IPS DF 6.9 (cell line): ENCODE data around the gene FHL2.
"Not testable (repeated sequence)": the region's sequence is repeated elsewhere in the genome, so short reads cannot be mapped to it uniquely, and the experiment has no call there.

Source experiments
- DNase-seq: peaks from one replicate; pipeline ENCODE4 v3.0.0-alpha.2; 2013; ENCODE audit warnings: low read depth, low spot score
- H3K27ac ChIP-seq: one replicate; pipeline ENCODE4 v1.5.1; 2013; ENCODE audit warnings: low read length, control low read depth
- H3K27me3 ChIP-seq: 2 replicates; pipeline ENCODE4 v1.6.1; 2013; ENCODE audit warnings: mild to moderate bottlenecking, low read length; ENCODE audit not compliant: control insufficient read depth, insufficient read depth
- H3K36me3 ChIP-seq: 2 replicates; pipeline ENCODE4 v1.6.1; 2013; ENCODE audit warnings: low read length; ENCODE audit not compliant: control insufficient read depth, insufficient read depth
- H3K4me1 ChIP-seq: 2 replicates; pipeline ENCODE4 v1.6.1; 2013; ENCODE audit warnings: low read length; ENCODE audit not compliant: control insufficient read depth, insufficient read depth
- H3K4me3 ChIP-seq: 2 replicates; pipeline ENCODE4 v1.5.1; 2013; ENCODE audit warnings: mild to moderate bottlenecking, low read length
- H3K9me3 ChIP-seq: 2 replicates; pipeline ENCODE4 v1.6.1; 2013; ENCODE audit warnings: low read length, inconsistent platforms; ENCODE audit not compliant: control insufficient read depth, insufficient read depth
- WGBS: extraction: QIAGEN DNeasy Blood & Tissue Kit; methylation state at CpG from one replicate; pipeline ENCODE4 v1.1.7; 2013; ENCODE audit warnings: mixed read lengths, missing lambda C conversion rate; ENCODE audit not compliant: insufficient read length, insufficient coverage; 5-methylcytosine and 5-hydroxymethylcytosine counted together

FHL2 gene

GRCh38 chr2:105424836-105425235, 26.0 kb upstream of the FHL2 start:
- WGBS, result no CpG with 5 or more reads among the region's 3 CpGs
- H3K27ac ChIP-seq, result not testable (repeated sequence)

DNA sequence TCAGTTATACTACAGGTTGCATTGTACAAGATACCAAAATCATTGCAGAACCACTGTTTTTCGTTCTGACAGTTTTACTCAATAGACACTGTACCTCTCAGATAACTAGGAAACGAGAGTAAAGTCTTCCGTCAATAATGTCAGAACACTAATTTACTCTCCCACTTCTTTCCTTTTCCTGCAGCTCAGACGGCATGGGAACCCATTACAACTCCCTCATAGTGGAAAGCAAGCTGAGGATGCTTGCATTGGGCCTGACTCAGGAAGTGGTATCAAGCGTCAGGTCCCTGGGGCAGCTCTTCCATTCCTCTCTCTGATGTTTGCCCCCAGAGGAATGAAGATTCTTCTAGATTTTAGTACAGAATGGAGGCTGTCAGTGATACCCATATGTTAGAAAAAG, 23.9 kb upstream of the FHL2 start:
- Histone ChIP-seq H3K4me1 (0 out of 2 replicates have a peak, but pooled peaks cover 2% of the 10 kb centered on the region), H3K36me3 (no peaks in the 10 kb centered on the region), H3K27me3 (no peaks in the 10 kb centered on the region), H3K27ac (no peak overlapping the region), H3K4me3 (no peak overlapping the region), H3K9me3 (no peaks in the 10 kb centered on the region)
- DNase-seq, result no peak
- no CpG with 5 or more reads among the region's 5 CpGs for WGBS

More at GRCh38 chr2:105424836-105425235, 26.0 kb upstream of the FHL2 start:
- H3K4me1 ChIP-seq, DNase-seq, H3K9me3 ChIP-seq, H3K36me3 ChIP-seq, H3K4me3 ChIP-seq, H3K27me3 ChIP-seq: not testable (repeated sequence)

GRCh38 chr2:105421053-105421452, 22.2 kb upstream of the FHL2 start:
- H3K27me3 ChIP-seq, result no peaks in the 10 kb centered on the region
- no peaks in the 10 kb centered on the region for H3K9me3 ChIP-seq
- WGBS, result no CpG with 5 or more reads among the region's 2 CpGs
- H3K4me3 ChIP-seq, result no peak overlapping the region
- no peak overlapping the region for H3K27ac ChIP-seq
- no peaks in the 10 kb centered on the region for H3K36me3 ChIP-seq
- no peaks in the 10 kb centered on the region for H3K4me1 ChIP-seq
- DNase-seq, result no peak

GRCh38 chr2:105418522-105418921, 19.7 kb upstream of the FHL2 start:
- WGBS, result no CpG with 5 or more reads among the region's 6 CpGs
- Histone ChIP-seq H3K36me3 (no peaks in the 10 kb centered on the region), H3K27ac (no peak overlapping the region), H3K9me3 (no peaks in the 10 kb centered on the region), H3K4me1 (no peaks in the 10 kb centered on the region), H3K27me3 (no peaks in the 10 kb centered on the region), H3K4me3 (no peak overlapping the region)
- DNase-seq, result no peak

GRCh38 chr2:105417857-105418436, 19.1 kb upstream of the FHL2 start:
- H3K36me3 ChIP-seq, result no peaks in the 10 kb centered on the region
- no peaks in the 10 kb centered on the region for H3K27me3 ChIP-seq
- H3K4me3 ChIP-seq, result no peak overlapping the region
- no peaks in the 10 kb centered on the region for H3K4me1 ChIP-seq
- no peaks in the 10 kb centered on the region for H3K9me3 ChIP-seq
- H3K27ac ChIP-seq, result no peak overlapping the region
- no peak for DNase-seq
- no CpG with 5 or more reads among the region's 1 CpG for WGBS

GRCh38 chr2:105416156-105416555, 17.3 kb upstream of the FHL2 start:
- Histone ChIP-seq H3K27ac (no peak overlapping the region), H3K4me1 (no peaks in the 10 kb centered on the region), H3K27me3 (no peaks in the 10 kb centered on the region), H3K36me3 (no peaks in the 10 kb centered on the region), H3K9me3 (no peaks in the 10 kb centered on the region), H3K4me3 (no peak overlapping the region)
- no peak for DNase-seq
- WGBS, result no CpG with 5 or more reads among the region's 3 CpGs

- no CpG with 5 or more reads among the region's 4 CpGs for WGBS
- no peaks in the 10 kb centered on the region for H3K9me3 ChIP-seq
- H3K27me3 ChIP-seq, result no peaks in the 10 kb centered on the region
- no peak for DNase-seq
- no peak overlapping the region for H3K4me3 ChIP-seq
- H3K36me3 ChIP-seq, result no peaks in the 10 kb centered on the region
- no peak overlapping the region for H3K27ac ChIP-seq
- H3K4me1 ChIP-seq, result no peaks in the 10 kb centered on the region
Measured at GRCh38 chr2:105415007-105415406, 16.2 kb upstream of the FHL2 start.

GRCh38 chr2:105413206-105413605, 14.4 kb upstream of the FHL2 start:
- no CpG with 5 or more reads among the region's 5 CpGs for WGBS
- DNase-seq, result no peak
- Histone ChIP-seq H3K4me1 (no peaks in the 10 kb centered on the region), H3K9me3 (no peaks in the 10 kb centered on the region), H3K27ac (no peak overlapping the region), H3K27me3 (no peaks in the 10 kb centered on the region), H3K4me3 (no peak overlapping the region), H3K36me3 (no peaks in the 10 kb centered on the region)

- Histone ChIP-seq H3K27me3 (no peaks in the 10 kb centered on the region), H3K4me1 (no peaks in the 10 kb centered on the region), H3K4me3 (no peak overlapping the region), H3K27ac (no peak overlapping the region), H3K9me3 (no peaks in the 10 kb centered on the region), H3K36me3 (no peaks in the 10 kb centered on the region)
- WGBS, result no CpG with 5 or more reads among the region's 11 CpGs
- no peak for DNase-seq
Measured at GRCh38 chr2:105412584-105412983, 13.7 kb upstream of the FHL2 start.

DNA sequence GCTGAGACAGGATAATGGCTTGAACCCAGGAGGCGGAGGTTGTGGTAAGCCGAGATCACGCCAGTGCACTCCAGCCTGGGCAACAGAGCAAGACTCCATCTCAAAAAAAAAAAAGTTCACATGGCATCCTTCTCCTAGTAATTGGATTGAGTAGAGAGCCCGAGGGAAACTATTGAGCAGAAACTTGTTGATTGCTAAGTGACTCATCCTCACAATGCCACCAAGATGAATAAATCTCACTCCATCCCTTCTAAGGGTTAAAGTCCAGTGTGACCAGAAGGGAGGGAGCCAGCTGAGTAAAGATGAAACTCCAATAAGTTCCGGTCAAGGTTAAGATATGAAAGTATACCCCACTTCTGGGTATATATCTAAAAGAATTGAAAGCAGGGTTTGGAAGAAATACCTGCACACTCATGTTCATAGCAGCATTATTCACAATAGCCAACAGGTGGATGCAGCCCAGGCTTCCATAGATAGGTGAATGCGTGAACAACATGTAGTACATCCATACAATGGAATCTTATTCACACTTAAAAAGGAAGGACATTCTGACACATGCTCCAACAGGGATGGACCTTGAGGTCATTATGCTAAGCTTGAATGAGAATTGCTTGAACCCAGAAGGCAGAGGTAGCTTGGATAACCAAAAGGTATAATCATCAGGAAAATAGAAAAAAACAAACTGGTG, 13.0 kb upstream of the FHL2 start:
- no peaks in the 10 kb centered on the region for H3K9me3 ChIP-seq
- H3K4me1 ChIP-seq, result no peaks in the 10 kb centered on the region
- no peaks in the 10 kb centered on the region for H3K36me3 ChIP-seq
- no peaks in the 10 kb centered on the region for H3K27me3 ChIP-seq
- DNase-seq, result no peak
- H3K27ac ChIP-seq, result no peak overlapping the region
- WGBS, result no CpG with 5 or more reads among the region's 6 CpGs
- no peak overlapping the region for H3K4me3 ChIP-seq

GRCh38 chr2:105410554-105410953, 11.7 kb upstream of the FHL2 start:
- no peak overlapping the region for H3K4me3 ChIP-seq
- WGBS, result no CpG with 5 or more reads among the region's 4 CpGs
- no peak overlapping the region for H3K27ac ChIP-seq
- DNase-seq, result no peak
- H3K9me3 ChIP-seq, result no peaks in the 10 kb centered on the region
- no peaks in the 10 kb centered on the region for H3K27me3 ChIP-seq
- H3K4me1 ChIP-seq, result no peaks in the 10 kb centered on the region
- H3K36me3 ChIP-seq, result no peaks in the 10 kb centered on the region
